Fibroblast of skin of left quadriceps (primary cell): ENCODE measurements around the gene MS4A6A.
"Not testable (repeated sequence)": the region's sequence is repeated elsewhere in the genome, so short reads cannot be mapped to it uniquely, and the experiment has no call there.

Experiments
- DNase-seq, 2 experiments: peaks; one replicate each; pipeline ENCODE4 v3.0.0-alpha.2; 2013; ENCODE audit warnings: low read depth in 2 of 2

Gene MS4A6A

GRCh38 chr11:60182541-60183330, at the start of gene MS4A6A:
MS4A6A (minus strand) TSS chr11:60183083; CDS start chr11:60181727, 1,356 bp downstream.
- no peak for DNase-seq

- DNase-seq: no peak
Measured at GRCh38 chr11:60230681-60231080, 47.8 kb upstream of the MS4A6A start.

DNA sequence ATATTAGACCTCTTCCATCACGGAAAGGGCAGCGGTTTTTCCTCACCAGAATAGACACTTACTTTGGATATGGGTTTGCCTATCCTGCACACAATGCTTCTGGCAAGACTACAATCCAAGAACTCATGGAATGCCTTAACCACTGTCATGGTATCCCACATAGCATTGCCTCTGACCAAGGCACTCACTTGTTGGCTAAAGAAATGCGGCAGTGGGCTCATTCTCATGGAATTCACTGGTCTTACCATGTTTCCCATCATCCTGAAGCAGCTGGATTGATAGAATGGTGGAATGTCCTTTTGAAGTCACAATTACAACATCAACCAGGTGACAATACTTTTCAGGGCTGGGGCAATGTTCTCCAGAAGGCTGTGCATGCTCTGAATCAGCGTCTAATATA, 39.3 kb upstream of the MS4A6A start:
- DNase-seq: no peak

DNA sequence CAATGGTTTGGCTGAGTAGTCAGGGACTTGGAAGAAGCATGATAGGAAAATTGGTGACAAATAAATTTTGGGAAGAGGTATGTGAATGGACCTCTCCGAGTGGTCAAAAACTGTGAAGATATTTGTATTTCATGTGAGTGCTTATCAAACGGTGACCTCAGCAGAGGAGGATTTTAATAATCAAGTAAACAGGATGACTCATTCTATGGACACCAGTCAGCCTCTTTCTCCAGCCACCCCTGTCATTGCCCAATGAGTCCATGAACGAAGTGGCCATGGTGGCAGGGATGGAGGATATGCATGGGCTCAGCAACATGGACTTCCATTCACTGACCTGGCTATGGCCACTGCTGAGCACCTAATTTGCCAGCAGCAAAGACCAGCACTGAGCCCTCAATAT, 38.8 kb upstream of the MS4A6A start:
- no peak for DNase-seq

DNA sequence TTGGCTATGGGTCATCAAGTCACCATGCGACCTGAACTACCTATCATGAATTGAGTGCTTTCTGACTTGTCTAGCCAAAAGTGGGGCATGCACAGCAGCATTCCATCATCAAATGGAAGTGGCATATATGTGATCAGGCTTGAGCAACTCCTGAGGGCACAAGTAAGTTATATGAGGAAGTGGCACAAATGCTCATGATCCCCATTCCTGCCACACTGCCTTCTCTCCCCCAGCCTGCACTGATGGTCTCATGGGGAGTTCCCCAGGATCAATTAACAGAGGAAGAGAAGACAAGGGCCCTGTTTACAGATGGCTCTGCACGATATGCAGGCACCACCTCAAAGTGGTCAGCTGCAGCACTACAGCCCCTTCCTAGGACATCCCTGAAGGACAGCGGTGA, 38.3 kb upstream of the MS4A6A start:
- DNase-seq: no peak

- DNase-seq: no peak
Measured at GRCh38 chr11:60214386-60214785, 31.5 kb upstream of the MS4A6A start.

DNA sequence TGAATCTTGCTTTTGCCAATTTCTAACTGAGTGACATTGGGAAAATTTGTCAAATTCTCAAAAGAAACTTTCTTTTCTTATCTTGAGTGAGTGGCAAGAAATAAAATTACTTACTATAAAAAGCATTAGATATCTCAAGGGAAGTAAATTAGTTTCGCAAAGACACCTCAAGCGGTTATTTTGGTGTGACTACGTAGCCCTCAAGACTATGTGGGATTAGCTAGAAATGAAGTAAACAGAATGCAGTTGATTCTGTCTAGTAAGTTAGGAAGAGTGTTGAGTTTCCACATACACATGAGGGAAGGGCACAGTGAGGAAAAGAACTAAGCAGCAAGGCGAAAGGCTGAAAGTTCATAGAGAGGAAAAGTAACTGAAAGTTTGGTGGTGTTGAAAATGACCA, 28.3 kb upstream of the MS4A6A start:
- DNase-seq: no peak

DNA sequence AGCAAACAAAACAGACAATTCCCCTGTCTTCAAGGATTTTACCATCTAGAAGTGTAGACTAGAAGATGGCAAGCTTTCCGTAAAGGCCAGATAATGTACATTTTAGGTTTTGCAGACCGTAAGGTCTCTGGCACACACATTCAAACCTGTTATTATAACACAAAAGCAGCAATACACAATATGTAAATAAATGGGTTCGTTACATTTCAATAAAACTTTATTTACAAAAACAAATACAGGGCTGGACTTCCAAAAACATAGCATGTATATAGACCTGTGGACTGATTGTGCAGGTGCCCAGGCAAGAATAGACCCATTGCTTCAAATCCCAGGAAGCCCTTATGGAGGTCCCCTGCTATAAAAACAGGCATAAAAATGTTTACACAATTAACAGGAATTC, 27.1 kb upstream of the MS4A6A start:
- DNase-seq: no peak

DNA sequence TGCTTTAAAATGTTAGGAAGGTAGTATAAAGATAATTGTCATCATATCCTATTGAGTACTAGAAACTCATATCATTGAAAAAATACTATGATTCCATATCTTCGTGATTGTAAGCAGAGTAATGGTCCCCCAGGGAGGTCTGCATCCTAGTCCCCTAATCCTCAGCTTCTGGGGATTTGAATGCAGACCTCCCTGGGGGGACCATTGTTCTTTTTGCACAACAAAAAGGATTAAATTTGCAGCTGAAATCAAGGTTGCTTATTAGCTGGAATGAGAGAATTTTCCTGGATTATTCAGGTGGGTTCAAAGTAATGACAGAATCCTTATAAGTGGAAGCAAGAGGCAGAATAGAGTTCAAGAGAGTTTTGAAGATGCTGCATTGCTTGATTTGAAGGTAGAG, 26.1 kb upstream of the MS4A6A start:
- no peak for DNase-seq

- no peak for DNase-seq
Measured at GRCh38 chr11:60208146-60208895, 25.4 kb upstream of the MS4A6A start.

- no peak for DNase-seq
Measured at GRCh38 chr11:60206616-60207015, 23.7 kb upstream of the MS4A6A start.

- no peak for DNase-seq
Measured at GRCh38 chr11:60204922-60205321, 22.0 kb upstream of the MS4A6A start.

DNA sequence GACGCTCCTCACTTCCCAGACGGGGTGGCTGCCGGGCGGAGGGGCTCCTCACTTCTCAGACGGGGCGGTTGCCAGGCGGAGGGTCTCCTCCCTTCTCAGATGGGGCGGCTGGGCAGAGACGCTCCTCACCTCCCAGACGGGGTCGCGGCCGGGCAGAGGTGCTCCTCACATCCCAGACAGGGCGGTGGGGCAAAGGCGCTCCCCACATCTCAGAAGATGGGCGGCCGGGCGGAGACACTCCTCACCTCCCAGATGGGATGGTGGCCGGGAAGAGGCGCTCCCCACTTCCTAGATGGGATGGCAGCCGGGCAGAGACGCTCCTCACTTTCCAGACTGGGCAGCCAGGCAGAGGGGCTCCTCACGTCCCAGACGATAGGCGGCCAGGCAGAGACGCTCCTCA, 18.5 kb upstream of the MS4A6A start:
- not testable (repeated sequence) for DNase-seq

- no peak for DNase-seq
Measured at GRCh38 chr11:60197442-60197841, 14.6 kb upstream of the MS4A6A start.

GRCh38 chr11:60195923-60196368, 13.1 kb upstream of the MS4A6A start:
- no peak for DNase-seq

GRCh38 chr11:60194511-60194910, 11.6 kb upstream of the MS4A6A start:
- DNase-seq: no peak

DNA sequence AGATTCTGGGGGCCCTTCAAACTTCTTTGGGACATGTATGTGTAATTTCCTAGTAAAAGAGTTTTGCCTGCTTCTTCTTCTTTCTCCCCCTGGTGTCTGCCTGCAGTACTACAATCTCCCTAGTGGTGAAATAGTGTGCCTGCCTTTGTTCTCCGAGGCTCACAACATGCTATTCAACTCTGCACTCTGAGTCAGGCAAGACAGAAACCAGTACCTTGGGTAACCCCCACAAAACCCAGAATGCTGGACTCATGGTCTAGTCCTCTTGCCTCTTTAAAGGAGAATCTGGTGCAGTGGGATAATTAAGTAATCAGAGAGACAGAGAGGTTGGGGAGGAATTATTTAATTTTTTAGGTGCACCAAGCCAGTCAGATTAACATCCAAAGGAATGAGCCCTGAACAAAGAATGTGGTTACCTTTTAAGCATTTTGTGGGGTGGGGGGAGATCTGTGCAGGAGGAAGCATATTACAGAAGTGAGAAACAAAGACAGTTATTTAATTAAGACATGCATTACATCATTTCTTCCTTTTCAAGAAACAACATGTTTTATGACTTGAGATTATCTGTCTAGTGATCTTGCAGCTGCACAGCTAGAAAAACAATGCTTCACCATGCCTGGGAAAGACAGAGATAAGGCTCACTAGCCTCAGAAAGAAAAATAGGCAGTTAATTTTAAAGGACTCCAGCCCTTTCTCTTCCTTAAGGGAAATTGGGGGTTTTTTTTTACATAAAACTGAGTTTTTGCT, 11.0 kb upstream of the MS4A6A start:
- no peak for DNase-seq

DNA sequence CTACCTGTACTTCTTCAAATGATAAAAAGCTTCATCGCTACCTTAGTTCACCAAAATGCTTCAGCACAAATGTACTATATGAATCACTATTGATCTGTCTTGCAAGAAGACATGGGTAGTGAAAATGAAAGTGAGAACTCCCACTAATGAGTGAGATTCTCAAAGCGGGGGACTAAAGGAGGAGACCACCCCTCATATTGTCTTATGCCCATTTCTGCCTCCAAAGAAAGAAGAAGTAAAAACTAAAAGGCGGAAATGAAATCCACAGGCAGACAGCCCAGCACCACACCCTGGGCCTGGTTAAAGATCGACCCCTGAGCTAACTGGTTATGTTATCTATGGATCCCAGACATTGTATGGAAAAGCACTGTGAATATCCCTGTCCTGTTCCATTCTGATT, 9.7 kb upstream of the MS4A6A start:
- DNase-seq: not testable (repeated sequence)

GRCh38 chr11:60188481-60188880, 5.6 kb upstream of the MS4A6A start:
- not testable (repeated sequence) for DNase-seq

DNA sequence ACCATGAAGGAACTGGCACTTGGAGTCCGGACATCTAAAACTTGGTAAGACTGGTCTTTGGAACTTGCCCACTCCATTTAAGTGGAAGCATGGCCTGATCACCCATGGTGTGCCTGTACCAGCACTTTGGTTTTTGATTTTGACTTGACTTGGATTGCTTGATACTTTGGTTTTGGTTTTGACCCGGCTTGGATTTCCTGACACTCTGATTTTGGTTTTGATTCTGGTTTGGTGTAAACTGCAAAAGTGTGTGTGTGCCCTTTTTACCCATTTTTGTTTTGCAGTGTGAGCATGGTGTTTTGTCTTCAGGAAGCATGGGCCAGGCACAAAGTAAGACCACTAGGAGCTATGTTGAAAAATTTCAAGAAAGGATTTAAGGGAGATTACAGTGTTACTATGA, 3.2 kb upstream of the MS4A6A start:
- DNase-seq: not testable (repeated sequence)

- DNase-seq: not testable (repeated sequence)
Measured at GRCh38 chr11:60185512-60185827, 2.6 kb upstream of the MS4A6A start.

- no peak for DNase-seq
Measured at GRCh38 chr11:60184824-60185511, 2.1 kb upstream of the MS4A6A start.
